IMR-90 (cell line): ENCODE results near the gene KIF20A. TPM values are rescaled to one million over a fixed set of nuclear protein-coding genes. Genes with fewer than 3 reads are reported as not detected.

Experiments used
- ATAC-seq: fragments of 200-7000 bp; cut with Tn5 transposase; 2 replicates; pipeline ENCODE4 v1.9.1; 2020; ENCODE audit warnings: low read depth, mild to moderate bottlenecking, moderate library complexity
- BruUV-seq: library from RNA; stranded (reverse); fragments of 400-500 nt; replicated peaks from 2 replicates; lab custom pipeline; 2021; lab: Mats Ljungman, UMichigan
- CTCF ChIA-PET: fragments of 300-600 bp; formaldehyde crosslinking; extraction: SDS; loops from one replicate; lab custom pipeline; 2021; ENCODE audit warnings: antibody characterized with exemption; lab: Yijun Ruan, JAX
- POLR2A ChIA-PET: fragments of 300-600 bp; sonication (Branson Sonifier 250); formaldehyde crosslinking; loops from one replicate; lab custom pipeline; 2022; ENCODE audit warnings: antibody characterized with exemption; ENCODE audit not compliant: unreplicated experiment; lab: Charles Lee
- DNase-seq: peaks from one replicate; pipeline ENCODE4 v3.0.0; 2013
- H2AFZ ChIP-seq: replicated peaks from 2 replicates; pipeline ENCODE3; 2013; ENCODE audit warnings: low read length, mild to moderate bottlenecking; ENCODE audit not compliant: poor library complexity
- H2AK5ac ChIP-seq: 2 replicates; pipeline ENCODE4 v1.6.1; 2013; ENCODE audit warnings: low read depth, low read length, inconsistent platforms
- H2AK9ac ChIP-seq: replicated peaks from 2 replicates; pipeline ENCODE3; 2013; ENCODE audit warnings: mild to moderate bottlenecking, low read depth, low read length, moderate library complexity; ENCODE audit not compliant: poor library complexity
- H2BK120ac ChIP-seq: 2 replicates; pipeline ENCODE4 v1.6.1; 2013; ENCODE audit warnings: low read depth, low read length, inconsistent platforms
- H2BK15ac ChIP-seq: 3 replicates; pipeline ENCODE4 v1.6.1; 2013; ENCODE audit warnings: low read depth, low read length, inconsistent platforms
- H2BK20ac ChIP-seq: 2 replicates; pipeline ENCODE4 v1.6.1; 2013; ENCODE audit warnings: low read depth, mild to moderate bottlenecking, inconsistent platforms, low read length, moderate library complexity
- H2BK5ac ChIP-seq: 2 replicates; pipeline ENCODE4 v1.6.1; 2013; ENCODE audit warnings: mild to moderate bottlenecking, low read depth, low read length, inconsistent platforms; ENCODE audit not compliant: poor library complexity, severe bottlenecking
- H3K14ac ChIP-seq: replicated peaks from 2 replicates; pipeline ENCODE4 v1.6.1; 2013; ENCODE audit warnings: low read depth, low read length, inconsistent platforms
- H3K18ac ChIP-seq: 2 replicates; pipeline ENCODE4 v1.6.1; 2013; ENCODE audit warnings: low read depth, low read length, control low read depth
- H3K23ac ChIP-seq: 2 replicates; pipeline ENCODE4 v1.6.1; 2013; ENCODE audit warnings: low read depth, low read length, inconsistent platforms
- H3K27ac ChIP-seq: 2 replicates; pipeline ENCODE4 v1.5.1; 2013; ENCODE audit warnings: mild to moderate bottlenecking, control low read depth, low read length; ENCODE audit not compliant: insufficient read depth
- H3K27me3 ChIP-seq: 2 replicates; pipeline ENCODE4 v1.6.1; 2013; ENCODE audit warnings: low read length; ENCODE audit not compliant: control insufficient read depth, insufficient read depth
- H3K36me3 ChIP-seq: 2 replicates; pipeline ENCODE4 v1.6.1; 2013; ENCODE audit warnings: low read length, mixed read lengths; ENCODE audit not compliant: control insufficient read depth, insufficient read depth
- H3K4ac ChIP-seq: 2 replicates; pipeline ENCODE4 v1.6.1; 2013; ENCODE audit warnings: low read depth, low read length, inconsistent platforms
- H3K4me1 ChIP-seq: 2 replicates; pipeline ENCODE4 v1.6.1; 2013; ENCODE audit warnings: low read length, mixed read lengths; ENCODE audit not compliant: control insufficient read depth, insufficient read depth
- H3K4me2 ChIP-seq: 2 replicates; pipeline ENCODE4 v1.6.1; 2013; ENCODE audit warnings: low read depth, mild to moderate bottlenecking, control low read depth, low read length, moderate library complexity
- H3K4me3 ChIP-seq: 2 replicates; pipeline ENCODE4 v1.5.1; 2013; ENCODE audit warnings: low read depth, mild to moderate bottlenecking, control low read depth, low read length, moderate library complexity; ENCODE audit not compliant: insufficient read depth
- H3K56ac ChIP-seq: 2 replicates; pipeline ENCODE4 v1.6.1; 2013; ENCODE audit warnings: low read length, inconsistent platforms; ENCODE audit not compliant: insufficient read depth; ENCODE audit errors: extremely low read depth
- H3K79me1 ChIP-seq, 2 experiments: 2 replicates each; pipeline ENCODE4 v1.6.1; 2013; ENCODE audit warnings: low read length in 2 of 2, inconsistent platforms in 1 of 2, low read depth in 1 of 2
- H3K9ac ChIP-seq: 2 replicates; pipeline ENCODE4 v1.6.1; 2013; ENCODE audit warnings: low read depth, low read length, control low read depth
- H3K9me1 ChIP-seq: 2 replicates; pipeline ENCODE4 v1.6.1; 2013; ENCODE audit warnings: low read length, inconsistent platforms; ENCODE audit not compliant: insufficient read depth
- H3K9me3 ChIP-seq: 2 replicates; pipeline ENCODE4 v1.6.1; 2013; ENCODE audit warnings: low read length; ENCODE audit not compliant: control insufficient read depth, insufficient read depth
- H4K20me1 ChIP-seq: 2 replicates; pipeline ENCODE4 v1.6.1; 2013; ENCODE audit warnings: low read length, inconsistent platforms; ENCODE audit not compliant: insufficient read depth
- H4K5ac ChIP-seq: 2 replicates; pipeline ENCODE4 v1.6.1; 2013; ENCODE audit warnings: mild to moderate bottlenecking, low read depth, low read length, control low read depth
- H4K8ac ChIP-seq, 2 experiments: 2 replicates each; pipeline ENCODE4 v1.6.1; 2013; ENCODE audit warnings: low read depth in 2 of 2, low read length in 2 of 2, control low read depth in 1 of 2, inconsistent platforms in 1 of 2
- H4K91ac ChIP-seq: 2 replicates; pipeline ENCODE4 v1.6.1; 2013; ENCODE audit warnings: low read depth, low read length, inconsistent platforms; ENCODE audit not compliant: insufficient read depth
- CEBPB ChIP-seq: IDR thresholded peaks from 2 replicates; pipeline ENCODE4 v1.6.1; 2012; ENCODE audit warnings: low read depth, low read length, improper control_type of control experiment
- WGBS, 2 experiments: methylation state at CpG; one replicate each; pipeline versions ENCODE4 v1.1.5 to v1.1.7; 2013; ENCODE audit warnings: missing lambda C conversion rate in 2 of 2; ENCODE audit not compliant: insufficient read length in 1 of 2; ENCODE audit errors: extremely low coverage in 2 of 2; 5-methylcytosine and 5-hydroxymethylcytosine counted together
- dilution Hi-C: fragments of 300-500 bp; cut with HindIII; formaldehyde crosslinking; loops from one replicate; pipeline ENCODE4 v1.14.3; 2018; ENCODE audit warnings: low sequenced_read_pairs; ENCODE audit not compliant: unreplicated experiment
- in situ Hi-C: fragments of 300-500 bp; cut with MboI; formaldehyde crosslinking; loops from 3 replicates; pipeline ENCODE4 v1.14.3; 2019; ENCODE audit warnings: low sequenced_read_pairs, inconsistent platforms, mixed read lengths
- intact Hi-C: fragments of 100-400 bp; cut with micrococcal nuclease; formaldehyde crosslinking; loops from 2 replicates; pipeline ENCODE4 v1.10.0; 2022
- polyA plus RNA-seq, 3 experiments: library from polyadenylated mRNA; depleted of rRNA; stranded (reverse); fragments of >200 nt; gene quantifications; 2 replicates each; pipeline ENCODE4 v1.2.3, GENCODE V29; 2012; ENCODE audit warnings: low replicate concordance in 1 of 3
- total RNA-seq: library from RNA; depleted of rRNA; stranded (reverse); fragments of >200 nt; gene quantifications from 2 replicates; pipeline ENCODE4 v1.2.3, GENCODE V29; 2012
- TF ChIP-seq, protein P1 (sequence below): conservative IDR thresholded peaks from 2 replicates; pipeline ENCODE4 v1.5.1; 2012; ENCODE audit warnings: mild to moderate bottlenecking, low read depth, low read length, improper control_type of control experiment

Gene KIF20A
- total and polyA plus RNA-seq, 2 of the 4 experiments (the other 2 are of a cell fraction): 42.0 to 106 TPM

- Histone ChIP-seq H4K91ac (no peak overlapping the region), H4K5ac (no peak overlapping the region), H2BK15ac (no peak overlapping the region), H2AFZ (no peak overlapping the region), H2BK5ac (no peak overlapping the region), H3K27ac (no peak overlapping the region), H2AK5ac (no peak overlapping the region), H2BK20ac (no peak overlapping the region), H3K4me2 (no peak overlapping the region), H3K9ac (no peak overlapping the region), H3K79me1 (peaks cover 8 to 11% of the 10 kb centered on the region in 2 experiments), H3K56ac (no peak overlapping the region), H4K8ac (no peak overlapping the region), H3K36me3 (no peaks in the 10 kb centered on the region), H2BK120ac (no peak overlapping the region), H2AK9ac (no peak overlapping the region), H3K27me3 (no peaks in the 10 kb centered on the region), H3K9me3 (no peaks in the 10 kb centered on the region), H4K20me1 (no peaks in the 10 kb centered on the region), H3K9me1 (no peaks in the 10 kb centered on the region), H3K18ac (no peak overlapping the region), H3K4ac (no peak overlapping the region), H3K4me3 (no peak overlapping the region), H3K23ac (no peak overlapping the region), H3K4me1 (no peaks in the 10 kb centered on the region), H3K14ac (no peak overlapping the region)
- no TSS peak for BruUV-seq
- TF ChIP-seq CEBPB: peak; percentile 70
- TF ChIP-seq, protein P1, sequence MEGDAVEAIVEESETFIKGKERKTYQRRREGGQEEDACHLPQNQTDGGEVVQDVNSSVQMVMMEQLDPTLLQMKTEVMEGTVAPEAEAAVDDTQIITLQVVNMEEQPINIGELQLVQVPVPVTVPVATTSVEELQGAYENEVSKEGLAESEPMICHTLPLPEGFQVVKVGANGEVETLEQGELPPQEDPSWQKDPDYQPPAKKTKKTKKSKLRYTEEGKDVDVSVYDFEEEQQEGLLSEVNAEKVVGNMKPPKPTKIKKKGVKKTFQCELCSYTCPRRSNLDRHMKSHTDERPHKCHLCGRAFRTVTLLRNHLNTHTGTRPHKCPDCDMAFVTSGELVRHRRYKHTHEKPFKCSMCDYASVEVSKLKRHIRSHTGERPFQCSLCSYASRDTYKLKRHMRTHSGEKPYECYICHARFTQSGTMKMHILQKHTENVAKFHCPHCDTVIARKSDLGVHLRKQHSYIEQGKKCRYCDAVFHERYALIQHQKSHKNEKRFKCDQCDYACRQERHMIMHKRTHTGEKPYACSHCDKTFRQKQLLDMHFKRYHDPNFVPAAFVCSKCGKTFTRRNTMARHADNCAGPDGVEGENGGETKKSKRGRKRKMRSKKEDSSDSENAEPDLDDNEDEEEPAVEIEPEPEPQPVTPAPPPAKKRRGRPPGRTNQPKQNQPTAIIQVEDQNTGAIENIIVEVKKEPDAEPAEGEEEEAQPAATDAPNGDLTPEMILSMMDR: no peak
- no CpG with 5 or more reads among the region's 2 CpGs for WGBS, 2 experiments
- dilution Hi-C loops (no loop called here), intact Hi-C loops (no loop called here), in situ Hi-C loops (no loop called here)
- ATAC-seq: no peak
- POLR2A ChIA-PET: no interaction called here
- CTCF ChIA-PET: interaction anchor here (0.6 to 0.7 kb wide), 2 partner anchors 11 to 181 kb away, joined by 3 to 4 read pairs; no protein-coding TSS in a partner anchor
- no peak for DNase-seq
Measured at GRCh38 chr5:138216799-138217198, 37.9 kb downstream of the KIF20A start.
